ENCODE results near the gene HOXA2.

HOXA2 gene

DNA sequence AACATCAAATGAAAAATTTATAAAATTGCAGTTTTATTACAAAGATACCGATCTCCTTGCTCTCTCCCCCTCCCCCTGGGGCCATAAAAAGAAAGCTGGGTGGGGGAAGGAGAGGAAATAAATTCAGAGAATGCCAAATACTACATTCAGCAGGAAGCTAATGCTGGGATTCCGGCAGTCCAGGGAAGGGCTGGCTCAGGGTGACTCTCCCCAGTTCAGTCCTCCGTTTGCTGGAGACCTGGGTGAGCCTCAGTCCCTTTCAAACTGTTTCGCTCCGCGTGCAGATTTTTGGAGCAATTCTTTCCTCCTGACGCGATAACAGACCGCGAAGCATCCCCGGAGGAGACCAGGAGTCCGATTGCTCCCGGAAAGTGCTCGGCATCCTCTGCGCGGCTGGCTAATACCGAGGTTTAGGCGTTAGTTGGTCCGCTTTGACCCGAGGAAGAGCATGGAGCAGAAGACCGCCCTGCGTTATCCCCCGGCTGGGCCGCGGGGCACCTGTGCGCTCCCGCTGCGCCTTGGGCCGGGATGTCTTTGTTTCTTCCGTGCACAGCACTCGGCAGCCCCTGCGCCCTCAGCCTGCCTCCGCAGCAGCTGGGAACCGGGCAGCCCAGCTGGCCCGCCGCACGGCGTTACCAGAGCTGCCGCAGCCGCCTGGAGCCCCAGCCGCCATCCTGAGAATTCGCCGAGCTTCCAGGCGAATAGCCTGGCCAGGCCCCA lies 3.9 kb upstream of the HOXA2 start:
- TF ChIP-seq GATA2 (IDR thresholded peaks at IDR 0.05; ENCODE audit: low read depth, low read length) (no peak), GATA3 (IDR thresholded peaks at IDR 0.05; ENCODE audit: low read depth, low read length) (no peak)

- TF ChIP-seq GATA3 (IDR thresholded peaks at IDR 0.05; ENCODE audit: low read depth, low read length) (no peak), GATA2 (IDR thresholded peaks at IDR 0.05; ENCODE audit: low read depth, low read length) (no peak)
These were observed 3.0 kb upstream of the HOXA2 start for GRCh38 chr7:27105301-27106031.

GRCh38 chr7:27104341-27105058 lies 2.0 kb upstream of the HOXA2 start:
- TF ChIP-seq GATA3 (IDR thresholded peaks at IDR 0.05; ENCODE audit: low read depth, low read length) (no peak), GATA2 (IDR thresholded peaks at IDR 0.05; ENCODE audit: low read depth, low read length) (no peak)

DNA sequence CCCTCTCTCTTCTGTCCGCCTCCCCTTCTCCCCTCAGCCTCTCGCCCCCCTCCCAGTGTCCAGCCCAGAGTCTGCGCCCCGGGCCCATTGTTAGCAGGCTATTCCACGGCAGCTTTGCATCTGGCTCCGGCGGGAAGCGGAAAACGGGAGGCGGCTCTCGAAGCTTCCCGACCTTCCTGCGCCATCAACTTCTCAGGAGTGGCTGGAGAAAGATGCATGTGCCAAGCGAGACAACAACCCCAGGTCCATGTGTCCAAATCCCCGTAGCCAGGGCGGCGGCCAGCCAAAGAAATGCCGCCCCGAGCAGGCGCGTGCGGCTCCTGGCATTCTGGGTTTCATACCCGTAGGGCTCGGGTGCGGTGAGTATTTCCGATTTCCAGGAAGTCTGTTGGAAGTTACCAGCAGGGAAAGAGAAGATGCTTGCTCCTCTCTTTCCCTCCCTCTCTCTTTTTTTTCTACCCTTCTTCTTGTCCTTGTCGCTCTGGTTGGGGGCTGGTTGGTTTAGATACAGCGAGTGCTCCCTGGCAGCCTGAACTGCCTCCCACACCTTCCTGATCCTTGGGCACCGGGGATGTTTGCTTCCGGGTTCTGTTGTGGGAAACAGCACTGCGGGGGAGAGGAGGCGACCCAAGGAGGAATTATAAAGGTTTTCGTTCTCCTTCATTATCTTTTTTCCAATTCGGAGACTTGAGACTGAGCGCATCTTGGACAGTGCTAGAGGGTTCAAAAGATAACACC lies 1.2 kb upstream of the HOXA2 start:
- TF ChIP-seq GATA3 (IDR thresholded peaks at IDR 0.05; ENCODE audit: low read depth, low read length) = no peak
- no peak for TF ChIP-seq GATA2 (IDR thresholded peaks at IDR 0.05; ENCODE audit: low read depth, low read length)

DNA sequence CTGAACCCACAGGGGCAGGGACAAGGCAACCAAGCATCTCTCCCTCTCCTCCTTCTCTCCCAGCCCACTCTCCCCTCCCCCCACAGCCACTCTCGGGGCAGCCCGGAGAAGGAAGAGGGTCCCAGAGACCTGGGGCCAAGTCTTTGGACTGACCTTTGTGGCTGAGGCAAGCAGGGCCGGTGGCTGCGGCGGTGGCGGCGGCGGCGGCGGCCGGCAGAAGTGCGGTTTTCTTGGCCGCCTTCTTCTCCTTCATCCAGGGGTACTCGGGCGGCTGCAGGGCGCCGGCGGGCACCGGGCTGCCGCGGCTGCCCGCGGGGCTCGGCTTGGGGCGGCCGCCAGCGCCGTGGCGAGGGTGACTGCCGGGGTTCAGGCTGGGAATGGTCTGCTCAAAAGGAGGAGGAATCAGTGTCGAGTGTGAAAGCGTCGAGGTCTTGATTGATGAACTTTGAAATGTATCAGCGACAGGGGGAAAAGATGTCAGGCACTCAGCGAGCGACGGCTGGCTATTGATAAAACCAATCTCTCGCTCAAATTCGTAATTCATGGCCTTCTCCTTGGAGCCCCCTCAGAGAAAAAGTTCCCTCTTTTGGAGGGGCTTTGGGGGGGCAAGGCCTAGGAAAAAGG lies 414 bp downstream of the HOXA2 start:
- no peak for TF ChIP-seq GATA3 (IDR thresholded peaks at IDR 0.05; ENCODE audit: low read depth, low read length)
- no peak for TF ChIP-seq GATA2 (IDR thresholded peaks at IDR 0.05; ENCODE audit: low read depth, low read length)

DNA sequence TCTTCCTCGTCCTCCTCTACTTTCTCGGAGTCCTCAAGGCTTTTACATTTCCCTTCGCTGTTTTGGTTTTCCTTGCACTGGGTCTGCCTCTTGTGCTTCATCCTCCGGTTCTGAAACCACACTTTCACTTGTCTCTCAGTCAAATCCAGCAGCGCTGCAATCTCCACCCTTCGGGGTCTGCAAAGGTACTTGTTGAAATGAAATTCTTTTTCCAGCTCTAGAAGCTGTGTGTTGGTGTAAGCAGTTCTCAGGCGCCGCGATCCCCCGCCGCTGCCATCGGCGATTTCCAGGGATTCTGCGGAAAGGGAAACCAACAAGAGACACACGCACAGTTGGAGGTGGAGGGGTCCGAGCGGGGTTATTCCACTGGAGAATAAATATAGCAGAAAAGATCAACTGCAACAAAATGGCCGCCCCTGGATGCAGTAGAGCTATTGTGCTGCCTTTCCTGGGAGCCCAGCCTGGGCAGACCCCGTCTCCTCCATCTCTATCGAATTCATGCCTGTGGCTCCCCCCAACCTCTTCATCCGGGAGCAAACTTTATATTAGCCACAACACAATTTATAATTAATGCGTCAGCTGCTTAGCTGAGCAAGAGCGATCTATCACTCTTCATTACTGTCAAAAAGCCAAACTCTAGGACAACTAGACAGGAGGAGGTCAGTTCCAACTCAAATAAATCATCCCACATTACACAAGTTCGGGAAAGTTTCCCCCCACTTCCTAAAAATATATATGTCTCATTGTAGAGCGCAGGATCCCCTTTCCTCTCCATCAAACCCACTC lies 1.1 kb downstream of the HOXA2 start:
- no peak for TF ChIP-seq GATA2 (IDR thresholded peaks at IDR 0.05; ENCODE audit: low read depth, low read length)
- TF ChIP-seq GATA3 (IDR thresholded peaks at IDR 0.05; ENCODE audit: low read depth, low read length) = no peak

DNA sequence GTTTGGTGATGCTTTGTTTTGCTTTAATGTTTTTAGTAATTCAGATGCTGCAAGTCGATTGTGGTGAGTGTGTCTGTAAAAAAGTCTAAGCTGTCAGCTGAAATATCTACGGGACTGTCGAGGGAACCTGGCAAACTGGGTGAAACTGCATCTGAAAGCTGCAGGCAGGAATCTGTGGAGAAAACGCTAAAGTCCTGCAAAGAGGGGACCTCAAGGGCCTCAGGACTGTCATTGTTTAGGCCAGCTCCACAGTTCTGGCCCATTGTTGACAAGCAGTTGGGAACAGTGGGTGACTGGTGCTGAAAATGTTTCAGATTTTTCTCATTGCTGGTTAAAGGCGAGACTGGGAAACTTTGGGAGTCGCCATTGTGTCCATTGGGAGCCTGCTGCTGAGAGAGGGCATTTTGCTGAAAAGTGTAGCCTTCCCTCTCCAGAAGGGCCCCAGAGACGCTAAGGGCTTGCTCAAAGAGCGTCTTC lies 1.8 kb downstream of the HOXA2 start:
- TF ChIP-seq GATA2 (IDR thresholded peaks at IDR 0.05; ENCODE audit: low read depth, low read length) = no peak
- TF ChIP-seq GATA3 (IDR thresholded peaks at IDR 0.05; ENCODE audit: low read depth, low read length) = no peak

- no peak for TF ChIP-seq GATA3 (IDR thresholded peaks at IDR 0.05; ENCODE audit: low read depth, low read length)
- TF ChIP-seq GATA2 (IDR thresholded peaks at IDR 0.05; ENCODE audit: low read depth, low read length) = no peak
These were observed 2.8 kb downstream of the HOXA2 start for GRCh38 chr7:27099453-27100370.

GRCh38 chr7:27098578-27099451 lies 3.7 kb downstream of the HOXA2 start:
- TF ChIP-seq GATA2 (IDR thresholded peaks at IDR 0.05; ENCODE audit: low read depth, low read length) (no peak), GATA3 (IDR thresholded peaks at IDR 0.05; ENCODE audit: low read depth, low read length) (no peak)

- no peak for TF ChIP-seq GATA3 (IDR thresholded peaks at IDR 0.05; ENCODE audit: low read depth, low read length)
- no peak for TF ChIP-seq GATA2 (IDR thresholded peaks at IDR 0.05; ENCODE audit: low read depth, low read length)
These were observed 4.6 kb downstream of the HOXA2 start for GRCh38 chr7:27097686-27098577.
